ENCODE measurements around the gene LOXHD1.

- TF ChIP-seq CTCF (IDR thresholded peaks at IDR 0.05; ENCODE audit: low read depth, low read length) (no peak), POLR2A (IDR thresholded peaks at IDR 0.05; ENCODE audit: extremely low read depth, insufficient read length) (no peak), MAX (IDR thresholded peaks at IDR 0.05; ENCODE audit: low read depth, low read length) (no peak)
Measured at GRCh38 chr18:46528037-46528436, 129.0 kb downstream of the LOXHD1 start.
